HepG2 (cell line): ENCODE measurements around the gene ADAMTS12. TPM values are rescaled to one million over a fixed set of nuclear protein-coding genes. Genes with fewer than 3 reads are reported as not detected.

Experiments
- ATAC-seq: fragments of 200-7000 bp; cut with Tn5 transposase; 3 replicates; pipeline ENCODE4 v1.9.1; 2020; ENCODE audit warnings: mild to moderate bottlenecking, moderate library complexity
- BruUV-seq: library from RNA; stranded (reverse); fragments of 400-500 nt; replicated peaks from 2 replicates; lab custom pipeline; 2021; lab: Mats Ljungman, UMichigan
- CTCF ChIA-PET: fragments of 300-600 bp; formaldehyde crosslinking; extraction: SDS; loops from one replicate; lab custom pipeline; 2021; ENCODE audit warnings: low total read pairs, inconsistent platforms, low intra/inter-chr PET ratio; lab: Yijun Ruan, JAX
- POLR2A ChIA-PET: fragments of 350-600 bp; sonication (Branson Sonifier 250); formaldehyde crosslinking; loops from one replicate; lab custom pipeline; 2020; ENCODE audit warnings: antibody characterized with exemption, inconsistent platforms; lab: Yijun Ruan, JAX
- DNase-seq: peaks from one replicate; pipeline ENCODE4 v3.0.0-alpha.2; 2015; ENCODE audit warnings: low spot score
- FAIRE-seq: peaks from 3 replicates; lab custom pipeline; 2011; peaks lifted over from hg19 to GRCh38; lab: Jason Lieb, UNC
- H2AFZ ChIP-seq: one replicate; pipeline ENCODE4 v1.6.1; 2011; ENCODE audit warnings: low read length, inconsistent platforms
- H3K27ac ChIP-seq: fragments of 300-600 bp; 3 replicates; pipeline ENCODE4 v1.8.0; 2011; ENCODE audit warnings: mixed run types, mild to moderate bottlenecking, mixed read lengths, low read length, inconsistent platforms; ENCODE audit not compliant: insufficient read depth; ENCODE audit errors: extremely low read length
- H3K27me3 ChIP-seq, 2 experiments: fragments of 200-600 bp in 1 of 2; 2 replicates in 1 of 2; 3 replicates in 1 of 2; pipeline versions ENCODE4 v1.6.0 to v1.8.0; 2011; ENCODE audit warnings: low read length in 2 of 2, mild to moderate bottlenecking in 2 of 2, moderate library complexity in 2 of 2, inconsistent platforms in 1 of 2; ENCODE audit not compliant: insufficient read depth in 2 of 2, control insufficient read depth in 1 of 2
- H3K36me3 ChIP-seq, 2 experiments: fragments of 200-600 bp in 1 of 2; replicated peaks in 1 of 2; 2 replicates in 1 of 2; 3 replicates in 1 of 2; pipeline versions ENCODE4 v1.5.1 to v1.8.0; 2011; ENCODE audit warnings: low read length in 2 of 2, inconsistent platforms in 1 of 2; ENCODE audit not compliant: insufficient read depth in 2 of 2, control insufficient read depth in 1 of 2
- H3K4me1 ChIP-seq: 2 replicates; pipeline ENCODE4 v1.5.1; 2012; ENCODE audit warnings: low read length, inconsistent platforms; ENCODE audit not compliant: insufficient read depth
- H3K4me2 ChIP-seq: 2 replicates; pipeline ENCODE4 v1.6.0; 2011; ENCODE audit warnings: low read depth, low read length, inconsistent platforms
- H3K4me3 ChIP-seq, 3 experiments: fragments of 200-600 bp in 1 of 3; sonication (generic), shearing (Covaris generic) in 1 of 3; replicated peaks in 1 of 3; 2 replicates each; pipeline ENCODE4 v1.5.1; 2011 to 2016; ENCODE audit warnings: low read length in 3 of 3, inconsistent platforms in 2 of 3, low read depth in 2 of 3, mild to moderate bottlenecking in 2 of 3, control low read depth in 1 of 3, mixed read lengths in 1 of 3; ENCODE audit not compliant: insufficient read depth in 1 of 3
- H3K79me2 ChIP-seq: one replicate; pipeline ENCODE4 v1.6.1; 2011; ENCODE audit warnings: low read length, inconsistent platforms; ENCODE audit not compliant: insufficient read depth
- H3K9ac ChIP-seq: 2 replicates; pipeline ENCODE4 v1.6.0; 2011; ENCODE audit warnings: mild to moderate bottlenecking, low read depth, low read length, inconsistent platforms; ENCODE audit not compliant: insufficient read depth
- H3K9me3 ChIP-seq: 2 replicates; pipeline ENCODE4 v1.5.1; 2012; ENCODE audit warnings: mild to moderate bottlenecking, low read length
- H4K20me1 ChIP-seq: 2 replicates; pipeline ENCODE4 v1.6.0; 2011; ENCODE audit warnings: inconsistent platforms, mild to moderate bottlenecking, low read length, moderate library complexity; ENCODE audit not compliant: insufficient read depth
- CBFB ChIP-seq: sonication (generic); formaldehyde crosslinking; IDR thresholded peaks from 2 replicates; pipeline ENCODE4 v1.4.0; 2020; ENCODE audit warnings: missing genetic modification reagents
- CEBPG ChIP-seq: IDR thresholded peaks from 2 replicates; pipeline ENCODE4 v1.6.1; 2016
- CREB1 ChIP-seq, 2 experiments: fragments of 450-650 bp in 1 of 2; IDR thresholded peaks; 2 replicates each; pipeline ENCODE4 v1.6.1; 2016 to 2017; ENCODE audit warnings: control low read depth in 1 of 2, mild to moderate bottlenecking in 1 of 2, missing compliant biosample characterization in 1 of 2, missing genetic modification characterization in 1 of 2
- ERF ChIP-seq: IDR thresholded peaks from 2 replicates; pipeline ENCODE4 v1.6.1; 2018; ENCODE audit warnings: missing biosample characterization, missing genetic modification reagents
- HBP1 ChIP-seq: IDR thresholded peaks from 2 replicates; pipeline ENCODE4 v1.6.1; 2016; ENCODE audit warnings: low read depth, control low read depth
- MAFF ChIP-seq: IDR thresholded peaks from 2 replicates; pipeline ENCODE4 v1.6.1; 2011; ENCODE audit warnings: low read depth, low read length, improper control_type of control experiment
- NBN ChIP-seq: fragments of 450-650 bp; conservative IDR thresholded peaks from 2 replicates; pipeline ENCODE4 v1.6.1; 2017
- NFE2 ChIP-seq: sonication (generic); formaldehyde crosslinking; IDR thresholded peaks from 2 replicates; pipeline ENCODE4 v1.4.0; 2020; ENCODE audit warnings: missing genetic modification reagents
- RFX1 ChIP-seq: fragments of 450-650 bp; IDR thresholded peaks from 2 replicates; pipeline ENCODE4 v1.6.1; 2017
- ZBTB40 ChIP-seq, 2 experiments: fragments of 450-650 bp in 1 of 2; sonication (generic) in 1 of 2; formaldehyde crosslinking in 1 of 2; IDR thresholded peaks; 2 replicates each; pipeline versions ENCODE4 v1.6.1 to v1.8.0; 2016 to 2022; ENCODE audit warnings: antibody characterized with exemption in 1 of 2, mild to moderate bottlenecking in 1 of 2, missing genetic modification reagents in 1 of 2
- ZNF260 ChIP-seq: sonication (generic); formaldehyde crosslinking; IDR thresholded peaks from 2 replicates; pipeline ENCODE4 v1.4.0; 2020; ENCODE audit warnings: missing genetic modification reagents, low read depth, mild to moderate bottlenecking, borderline replicate concordance
- ZNF274 ChIP-seq: sonication (generic); formaldehyde crosslinking; IDR thresholded peaks from 2 replicates; pipeline ENCODE4 v1.5.1; 2020; ENCODE audit warnings: mild to moderate bottlenecking, missing genetic modification reagents
- ZNF331 ChIP-seq: sonication (generic); formaldehyde crosslinking; IDR thresholded peaks from 2 replicates; pipeline ENCODE4 v1.4.0; 2020; ENCODE audit warnings: missing genetic modification reagents
- ZNF362 ChIP-seq: sonication (generic); formaldehyde crosslinking; IDR thresholded peaks from 2 replicates; pipeline ENCODE4 v1.4.0; 2020; ENCODE audit warnings: missing genetic modification reagents, mild to moderate bottlenecking, borderline replicate concordance
- WGBS: methylation state at CpG from one replicate; pipeline ENCODE4 v1.1.6; 2017; ENCODE audit warnings: low lambda C conversion rate; 5-methylcytosine and 5-hydroxymethylcytosine counted together
- in situ Hi-C: cut with HindIII; loops from 2 replicates; pipeline ENCODE4 v1.10.0; 2017; ENCODE audit warnings: low pct_unique_long_range_greater_than_20kb; ENCODE audit not compliant: extremely low pct_ligation_motif_present
- intact Hi-C: fragments of 100-400 bp; cut with micrococcal nuclease; formaldehyde crosslinking; loops from one replicate; pipeline ENCODE4 v1.10.0; 2022; ENCODE audit not compliant: unreplicated experiment
- polyA plus RNA-seq, 8 experiments: library from polyadenylated mRNA; depleted of rRNA in 3 of 8; stranded (reverse) in 7 of 8; unstranded in 1 of 8; fragments of >200 nt; fragmentation: Illumina TruSeq in 4 of 8; extraction: Trizol in 4 of 8; gene quantifications; 2 replicates each; pipeline versions ENCODE4 v1.2.1 to v1.2.3, GENCODE V29; 2011 to 2016; ENCODE audit warnings: low read depth in 4 of 8, missing spikeins in 1 of 8, mixed read lengths in 1 of 8; ENCODE audit not compliant: insufficient read depth in 1 of 8
- total RNA-seq, 5 experiments: library from RNA; depleted of rRNA; stranded (reverse); fragments of >200 nt; fragmentation: Illumina TruSeq; extraction: Trizol; gene quantifications; 2 replicates each; pipeline ENCODE4 v1.2.3, GENCODE V29; 2016; ENCODE audit warnings: low read depth in 1 of 5

Gene ADAMTS12
- total and polyA plus RNA-seq, 2 of the 13 experiments (the other 11 are each of a cell fraction or from before 2014, with no cell fraction given), result 0.03 TPM; not detected in 1

DNA sequence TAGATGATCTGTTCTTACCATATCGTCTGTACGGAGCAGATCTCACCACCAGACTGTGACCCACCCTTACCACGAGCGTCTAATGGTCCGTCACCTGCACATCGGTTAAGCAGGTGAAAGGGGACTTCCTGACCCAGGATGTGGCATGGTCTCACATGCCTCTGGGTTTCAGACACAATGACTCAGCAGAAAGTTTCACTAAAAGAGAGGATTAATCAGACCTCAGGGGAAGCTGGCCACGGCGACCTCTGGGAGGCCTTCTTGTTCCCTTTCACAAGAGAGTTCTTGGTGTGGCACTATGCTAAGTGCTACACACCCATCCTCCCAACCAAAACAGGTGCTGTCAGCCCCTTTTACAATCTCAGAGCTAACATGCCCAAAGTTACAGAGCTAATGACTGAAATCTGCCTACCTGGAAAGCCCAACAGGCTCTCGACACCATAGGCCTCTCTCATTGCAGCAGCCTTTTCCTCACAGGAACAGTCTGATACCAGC, 41.6 kb downstream of the ADAMTS12 start:
- CTCF ChIA-PET, result no interaction called here
- H3K9ac ChIP-seq, result no peak overlapping the region
- no peak overlapping the region for H3K4me3 ChIP-seq
- no peak overlapping the region for H3K27ac ChIP-seq
- ATAC-seq (no peak), FAIRE-seq (no peak), DNase-seq (peak; percentile 3)
- no peak overlapping the region for H3K4me2 ChIP-seq
- H3K79me2 ChIP-seq, result no peaks in the 10 kb centered on the region
- intact Hi-C loops, result no loop called here
- no TSS peak for BruUV-seq
- WGBS, result 59% methylated on average over 7 of the region's 9 CpGs
- no peaks in the 10 kb centered on the region for H3K9me3 ChIP-seq
- no peaks in the 10 kb centered on the region for H4K20me1 ChIP-seq
- H3K36me3 ChIP-seq, result no peaks in the 10 kb centered on the region
- H3K4me1 ChIP-seq, result peaks cover 25% of the 10 kb centered on the region
- H2AFZ ChIP-seq, result no peak overlapping the region
- POLR2A ChIA-PET, result no interaction called here
- no peaks in the 10 kb centered on the region for H3K27me3 ChIP-seq
- in situ Hi-C loops, result no loop called here
- TF ChIP-seq NBN (no peak), ZBTB40 (IDR thresholded peaks at IDR 0.05) (no peak), ZBTB40 (CRISPR knock-in tag; IDR thresholded peaks at IDR 0.05) (no peak), ZNF331 (CRISPR knock-in tag) (no peak), CREB1 (IDR thresholded peaks at IDR 0.05) (no peak), CREB1 (CRISPR knock-in tag; IDR thresholded peaks at IDR 0.05) (no peak), MAFF (peak; percentile 55; the same call in 1 of the 2 replicates), ZNF274 (CRISPR knock-in tag) (no peak), CEBPG (CRISPR knock-in tag) (no peak), CBFB (CRISPR knock-in tag) (no peak), RFX1 (no peak), NFE2 (CRISPR knock-in tag) (peak; percentile 45; the same call in 1 of the 2 replicates), ZNF362 (CRISPR knock-in tag) (no peak), ERF (no peak), HBP1 (CRISPR knock-in tag) (no peak), ZNF260 (no peak)
